Skin epidermis (tissue), 12 donors: ENCODE data around the gene USP32.

Experiments used
- H3K27ac ChIP-seq, 21 experiments: fragments of 200-600 bp; sonication (generic) in 11 of 21; one replicate each; pipeline ENCODE4 v1.5.0; 2020; ENCODE audit warnings: mild to moderate bottlenecking in 3 of 21, inconsistent platforms in 2 of 21, moderate library complexity in 2 of 21
- H3K4me3 ChIP-seq, 7 experiments: fragments of 200-600 bp; sonication (generic) in 2 of 7; one replicate each; pipeline ENCODE4 v1.5.0; 2020; ENCODE audit warnings: inconsistent platforms in 2 of 7, mild to moderate bottlenecking in 2 of 7, moderate library complexity in 1 of 7

The USP32 gene

DNA sequence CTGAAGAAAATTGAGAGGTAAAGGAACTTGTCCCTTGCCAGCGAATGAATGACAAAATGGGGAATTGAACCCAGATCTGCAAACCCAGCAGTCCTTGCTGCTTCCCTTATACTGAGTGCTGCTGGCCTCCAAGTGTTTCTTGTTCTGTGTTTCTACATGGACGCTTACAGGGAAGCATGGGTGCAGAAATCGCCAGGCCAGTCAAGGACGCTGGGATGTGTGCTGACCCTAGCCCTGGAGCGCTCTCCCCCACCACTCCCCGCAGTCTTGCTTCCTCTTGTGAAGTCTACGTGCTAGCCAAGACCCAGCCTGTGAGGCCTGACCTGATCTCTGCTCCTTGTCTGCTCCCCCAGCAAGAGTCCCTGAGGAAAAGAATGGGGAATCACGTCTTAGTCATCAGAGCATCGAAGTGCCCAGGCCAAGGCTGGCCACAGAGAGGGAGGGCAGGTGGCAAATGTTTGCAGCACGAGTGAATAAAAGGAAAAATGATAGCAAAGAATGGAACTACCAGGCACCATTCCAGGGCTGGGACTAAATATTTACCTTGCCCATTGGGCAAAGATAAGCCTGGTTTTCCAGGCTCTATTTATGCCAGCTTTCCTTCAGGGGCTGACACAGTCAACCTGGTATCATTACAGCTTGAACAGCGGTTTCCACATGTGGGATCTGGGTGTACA lies 224.7 kb downstream of the USP32 start:
- H3K27ac ChIP-seq: no peak overlapping the region
- no peak overlapping the region for H3K4me3 ChIP-seq

DNA sequence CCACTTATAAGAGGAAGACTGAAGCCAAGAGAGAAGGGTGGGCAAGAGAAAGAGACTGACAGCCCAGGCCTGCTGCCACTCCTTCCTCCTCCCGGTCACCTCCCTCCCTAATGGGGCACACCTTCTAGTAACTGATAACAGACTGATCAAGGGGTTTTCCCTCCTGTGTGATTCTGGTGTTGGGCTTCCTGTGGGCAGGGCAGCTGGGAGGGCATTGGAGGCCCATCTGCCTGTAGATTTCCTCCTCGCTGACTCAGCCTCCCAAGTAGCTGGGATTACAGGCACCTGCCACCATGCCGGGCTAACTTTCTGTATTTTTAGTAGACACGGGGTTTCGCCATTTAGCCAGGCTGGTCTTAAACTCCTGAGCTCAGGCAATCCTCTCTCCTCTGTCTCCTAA lies 226.0 kb downstream of the USP32 start:
- Histone ChIP-seq H3K4me3 (no peak overlapping the region), H3K27ac (no peak overlapping the region)

DNA sequence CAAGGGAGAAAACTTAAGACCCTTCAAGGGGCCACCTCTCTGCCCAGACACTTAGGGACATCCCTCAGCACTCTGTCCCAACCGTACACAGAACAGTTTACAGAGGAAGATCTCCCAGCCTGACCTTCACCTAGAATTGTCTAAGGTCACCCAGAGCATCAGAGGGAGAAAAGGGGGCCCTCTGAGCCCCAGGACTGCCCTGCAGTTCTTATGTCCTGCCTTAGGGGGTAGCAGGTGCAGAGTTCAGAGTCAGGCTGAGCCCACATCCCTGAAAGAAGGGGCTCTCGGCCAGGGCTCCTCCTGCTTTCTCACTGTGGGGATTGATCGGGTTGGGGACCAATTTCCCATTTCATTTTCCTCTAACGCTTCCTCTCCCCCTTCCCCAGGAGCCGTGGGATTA lies 226.7 kb downstream of the USP32 start:
- no peak overlapping the region for H3K4me3 ChIP-seq
- no peak overlapping the region for H3K27ac ChIP-seq

DNA sequence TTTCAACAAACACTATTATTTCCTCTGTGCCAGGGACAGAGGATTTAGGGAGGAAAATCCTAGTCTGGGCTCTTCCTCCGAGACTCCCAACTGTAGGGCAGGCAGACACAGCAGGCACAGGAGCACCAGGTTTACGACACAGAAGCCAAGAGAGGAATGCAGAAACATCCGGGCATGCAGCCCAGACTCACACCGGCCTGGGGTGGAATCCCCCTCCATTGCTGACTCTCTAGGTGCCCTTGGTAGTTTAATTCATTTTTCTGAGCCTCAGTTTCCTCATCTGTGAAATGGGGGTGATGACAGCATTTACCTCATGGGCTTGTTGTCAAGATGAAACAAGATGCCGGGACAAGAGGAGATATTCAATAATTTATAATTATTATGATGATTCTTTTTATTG lies 227.2 kb downstream of the USP32 start:
- no peak overlapping the region for H3K27ac ChIP-seq

DNA sequence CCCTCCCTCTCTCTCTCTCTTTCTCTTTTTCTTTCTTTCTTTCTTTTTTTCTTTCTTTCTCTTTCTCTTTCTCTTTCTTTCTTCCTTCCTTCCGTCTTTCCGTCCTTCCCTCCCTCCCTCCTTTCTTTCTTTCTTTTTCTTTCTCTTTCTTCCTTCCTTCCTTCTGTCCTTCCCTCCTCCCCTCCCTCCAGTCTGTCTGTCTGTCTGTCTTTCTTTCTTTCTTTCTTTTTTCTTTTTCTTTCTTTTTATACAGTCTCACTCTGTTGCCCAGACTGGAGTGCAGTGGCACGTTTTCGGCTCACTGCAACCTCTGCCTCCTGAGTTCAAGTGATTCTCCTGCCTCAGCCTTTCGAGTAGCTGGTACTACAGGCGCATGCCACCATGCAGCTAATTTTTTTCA lies 227.8 kb downstream of the USP32 start:
- H3K4me3 ChIP-seq: no peak overlapping the region
- H3K27ac ChIP-seq: no peak overlapping the region

More for the DNA sequence above, 227.2 kb downstream of the USP32 start:
- H3K4me3 ChIP-seq: no peak overlapping the region

DNA sequence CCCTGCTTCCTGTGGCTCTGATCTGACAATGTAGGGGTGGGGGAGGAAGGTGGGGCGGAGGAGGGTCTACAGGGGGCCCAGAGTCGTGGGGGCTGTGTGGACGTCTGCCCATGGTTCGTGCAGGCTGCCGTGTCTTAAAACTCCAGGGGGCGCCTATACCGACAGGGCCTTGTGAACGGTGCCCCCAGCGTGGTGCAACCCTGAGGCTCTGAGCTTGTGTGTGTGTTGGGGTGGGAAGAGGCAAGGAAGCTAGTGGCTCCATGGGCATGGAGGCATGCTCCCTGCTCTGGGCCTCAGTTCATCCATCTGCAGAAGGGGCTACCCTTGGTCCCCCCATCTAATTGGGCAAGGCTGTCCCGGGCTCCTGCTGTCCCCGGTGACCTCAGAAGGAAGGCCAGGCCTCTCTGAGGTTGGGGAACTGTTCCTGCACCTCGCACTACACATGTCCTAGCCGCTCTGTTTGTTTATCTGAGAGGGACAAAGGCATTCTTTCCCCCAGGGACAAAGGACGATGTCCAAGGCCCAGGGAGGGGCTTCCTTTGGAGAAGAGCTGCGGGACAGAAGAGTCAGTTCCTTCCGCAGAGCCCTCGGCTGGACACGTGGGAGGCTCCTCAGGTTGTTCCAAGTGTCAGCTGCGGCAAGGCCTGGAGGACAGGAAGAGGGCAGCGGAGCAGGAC lies 228.7 kb downstream of the USP32 start:
- Histone ChIP-seq H3K4me3 (no peak overlapping the region), H3K27ac (no peak overlapping the region)

DNA sequence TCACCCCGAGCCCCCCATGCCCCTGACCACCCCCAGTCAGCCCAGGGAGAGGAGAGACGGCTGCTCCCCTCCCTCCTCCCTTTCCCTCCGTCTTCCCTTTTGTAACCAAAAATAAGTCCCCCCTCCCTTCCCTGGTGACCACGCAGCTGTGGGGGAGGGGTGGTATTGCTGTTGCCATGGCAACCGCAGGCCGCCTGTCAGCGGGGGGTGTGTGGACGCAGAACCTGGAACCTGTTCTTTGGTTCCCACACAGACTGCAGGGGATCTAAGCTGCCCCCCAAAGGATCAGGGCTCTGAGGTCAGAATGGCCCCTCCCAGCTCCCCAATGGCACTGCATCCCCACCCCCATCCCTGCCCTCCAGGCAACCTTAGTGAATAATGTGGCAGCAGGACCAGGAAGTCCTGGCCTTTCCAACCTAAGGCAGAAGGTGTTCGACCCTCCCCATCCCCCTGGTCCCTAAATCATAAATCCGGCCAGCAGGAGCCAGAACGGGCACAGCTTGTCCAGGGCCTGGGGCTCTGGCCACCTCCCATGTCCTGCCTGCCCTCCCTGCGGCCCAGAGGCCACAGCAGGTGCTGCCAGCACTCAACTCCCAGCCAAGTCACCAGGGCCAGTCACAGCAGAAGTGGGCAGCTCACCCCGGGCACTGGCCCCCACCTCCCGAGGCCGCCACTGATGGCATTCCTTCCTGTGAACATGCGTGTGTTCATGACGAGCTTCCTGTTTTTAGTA lies 230.2 kb downstream of the USP32 start:
- Histone ChIP-seq H3K4me3 (no peak overlapping the region), H3K27ac (no peak overlapping the region)

DNA sequence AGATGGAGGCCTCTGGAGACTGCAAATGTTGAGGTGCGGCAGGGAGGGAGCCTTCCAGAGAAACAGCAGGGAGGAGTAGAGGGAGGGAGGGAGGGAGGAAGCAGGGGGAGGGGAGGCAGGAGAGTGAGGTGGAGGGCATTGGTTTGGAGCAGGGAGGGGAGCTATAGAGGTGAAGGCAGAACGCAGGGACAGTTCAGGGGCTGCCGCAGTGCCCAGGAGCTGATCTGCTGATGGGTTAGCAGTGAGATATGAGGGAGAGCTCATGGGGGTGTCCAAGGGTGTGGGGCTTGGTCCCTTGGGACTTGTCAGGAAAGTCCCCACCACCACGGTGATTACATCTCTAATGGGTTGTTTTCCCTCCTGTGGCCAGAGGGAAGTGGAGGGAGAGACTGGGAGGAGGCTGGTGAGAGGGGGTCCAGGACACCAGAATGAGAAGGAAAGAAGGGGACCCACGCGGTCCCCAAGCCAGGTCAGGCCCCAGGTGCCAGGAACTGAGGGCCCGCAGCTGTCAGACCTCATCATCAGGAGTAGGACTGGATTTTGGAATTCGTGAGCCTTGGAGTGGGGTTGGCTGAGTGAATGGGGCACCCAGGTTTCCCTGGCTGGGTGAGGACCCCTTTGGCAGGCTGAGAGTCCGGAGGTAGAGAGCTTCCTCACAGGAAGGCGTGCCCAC lies 231.0 kb downstream of the USP32 start:
- H3K4me3 ChIP-seq: no peak overlapping the region
- H3K27ac ChIP-seq: no peak overlapping the region

DNA sequence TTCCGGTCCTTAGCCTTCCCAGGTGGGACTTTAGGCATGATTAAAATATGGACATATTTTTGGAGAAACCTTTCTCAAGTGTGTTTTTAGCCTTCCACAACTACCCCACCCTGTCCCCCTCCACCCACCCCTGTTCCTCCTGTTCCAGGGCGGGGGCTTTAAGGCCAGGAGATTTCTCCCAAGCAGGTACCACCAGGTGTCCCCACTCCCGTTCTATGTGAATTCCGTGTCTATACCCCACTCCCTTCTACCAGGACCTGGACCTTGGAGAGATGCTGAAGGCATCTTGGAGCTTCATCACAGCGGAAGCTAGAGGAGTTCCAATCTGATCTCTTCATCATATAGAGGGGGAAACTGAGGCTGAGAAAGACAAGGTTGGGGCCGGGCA lies 232.5 kb downstream of the USP32 start:
- Histone ChIP-seq H3K4me3 (no peak overlapping the region), H3K27ac (no peak overlapping the region)

DNA sequence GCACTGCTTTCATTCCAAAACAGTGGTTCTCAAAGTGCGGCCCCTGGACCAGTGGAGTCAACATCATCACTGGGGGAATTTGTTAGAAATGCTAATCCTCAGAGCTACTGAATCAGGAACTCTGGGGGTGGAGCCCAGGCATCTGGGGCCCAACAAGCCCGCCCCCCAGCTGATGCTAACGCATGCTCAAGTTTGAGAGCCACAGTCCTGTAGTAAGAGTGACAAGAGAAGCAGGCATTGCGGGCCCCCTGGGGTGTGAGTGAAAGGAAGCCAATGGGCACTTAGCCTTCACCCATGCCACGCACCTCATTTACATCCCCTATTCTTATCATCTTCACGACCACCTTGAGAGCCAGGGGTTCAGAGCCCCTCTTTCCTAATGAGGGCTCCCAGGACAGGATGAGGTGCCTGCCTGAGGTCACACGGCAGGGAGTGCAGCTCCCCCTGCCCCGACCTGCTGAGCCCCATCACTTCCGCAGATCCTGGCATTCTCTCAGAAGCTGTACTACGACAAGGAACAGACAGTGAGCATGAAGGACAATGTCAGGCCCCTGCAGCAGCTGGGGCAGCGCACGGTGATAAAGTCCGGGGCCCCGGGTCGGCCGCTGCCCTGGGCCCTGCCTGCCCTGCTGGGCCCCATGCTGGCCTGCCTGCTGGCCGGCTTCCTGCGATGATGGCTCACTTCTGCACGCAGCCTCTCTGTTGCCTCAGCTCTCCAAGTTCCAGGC lies 233.0 kb downstream of the USP32 start:
- H3K27ac ChIP-seq: no peak overlapping the region
- H3K4me3 ChIP-seq: no peak overlapping the region

DNA sequence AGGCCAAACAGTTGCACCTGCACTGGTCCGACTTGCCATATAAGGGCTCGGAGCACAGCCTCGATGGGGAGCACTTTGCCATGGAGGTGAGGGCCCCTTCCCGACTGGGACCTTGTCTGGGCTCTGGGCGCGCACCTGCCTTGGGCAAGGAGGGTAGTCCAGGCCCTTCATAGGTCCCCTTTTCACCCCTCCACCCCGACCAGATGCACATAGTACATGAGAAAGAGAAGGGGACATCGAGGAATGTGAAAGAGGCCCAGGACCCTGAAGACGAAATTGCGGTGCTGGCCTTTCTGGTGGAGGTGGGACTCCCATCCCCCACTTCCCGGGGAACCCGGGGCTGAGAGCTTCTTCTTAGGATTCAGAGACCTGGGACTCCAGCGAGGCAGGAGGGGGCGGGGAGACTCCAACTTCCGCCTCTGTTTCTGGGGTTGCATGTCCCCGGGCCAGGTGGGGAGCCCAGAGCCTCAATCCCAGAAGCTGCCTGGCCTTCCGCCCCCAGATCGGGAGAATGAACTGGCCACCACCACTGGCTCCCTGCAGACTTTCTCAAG lies 234.4 kb downstream of the USP32 start:
- Histone ChIP-seq H3K4me3 (no peak overlapping the region), H3K27ac (no peak overlapping the region)

DNA sequence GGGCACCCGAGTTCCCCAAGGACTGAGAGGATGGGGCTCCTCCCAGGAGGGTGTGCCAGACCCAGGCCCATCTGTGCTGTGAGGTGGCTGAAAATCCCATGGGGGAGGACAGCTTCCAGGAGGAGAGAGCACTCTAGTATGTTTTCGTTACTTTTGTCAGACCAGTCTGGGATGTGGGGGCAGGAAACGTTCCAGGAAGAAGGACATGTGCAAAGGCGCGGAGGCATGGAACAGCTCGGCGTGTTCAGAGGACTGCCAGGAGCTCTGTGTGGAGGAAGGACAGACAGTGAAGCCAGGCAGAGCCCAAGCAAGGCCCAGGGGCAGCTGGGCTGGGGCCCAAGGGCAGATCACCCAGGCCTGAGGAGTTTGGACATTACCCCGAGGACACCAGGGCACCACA lies 235.2 kb downstream of the USP32 start:
- Histone ChIP-seq H3K27ac (no peak overlapping the region), H3K4me3 (no peak overlapping the region)

DNA sequence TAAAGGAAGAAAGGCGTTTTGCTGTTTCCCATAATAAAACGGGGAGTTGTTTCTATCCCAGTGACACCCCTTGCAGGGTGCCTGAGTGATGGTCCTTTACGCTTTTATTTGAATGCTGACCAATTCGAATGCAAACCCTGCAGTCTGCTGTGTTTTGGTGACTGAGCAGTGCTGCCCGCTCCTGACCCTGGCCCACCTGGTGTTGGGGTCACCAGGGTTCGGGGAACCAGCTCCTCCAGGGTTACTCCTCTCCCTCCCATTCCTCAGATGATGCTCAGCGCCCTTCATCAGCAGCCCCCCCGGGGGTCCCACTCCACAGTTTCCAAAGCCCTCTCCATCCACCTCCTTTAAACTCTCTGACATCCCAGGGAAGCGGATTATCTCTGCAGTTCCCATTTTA lies 236.1 kb downstream of the USP32 start:
- Histone ChIP-seq H3K4me3 (no peak overlapping the region), H3K27ac (peak overlapping the region in 1 of 21 experiments; percentile 19)

DNA sequence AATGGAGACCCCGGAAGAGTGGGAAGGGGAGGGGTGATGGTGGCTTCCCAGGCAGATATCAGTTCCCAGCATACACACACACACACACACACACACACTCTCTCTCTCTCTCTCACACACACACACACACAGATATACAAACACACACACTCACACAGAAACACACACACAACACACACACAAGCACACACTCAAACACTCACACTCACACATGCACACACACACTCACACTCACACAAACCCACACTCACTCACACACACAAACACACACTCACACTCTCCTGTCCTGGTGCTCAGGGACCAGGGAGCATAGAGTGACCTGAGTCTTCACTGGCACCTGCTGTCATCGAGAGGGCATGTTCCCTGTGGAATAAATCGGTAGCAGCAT lies 236.5 kb downstream of the USP32 start:
- Histone ChIP-seq H3K27ac (peak overlapping the region in 1 of 21 experiments; percentile 19), H3K4me3 (no peak overlapping the region)

DNA sequence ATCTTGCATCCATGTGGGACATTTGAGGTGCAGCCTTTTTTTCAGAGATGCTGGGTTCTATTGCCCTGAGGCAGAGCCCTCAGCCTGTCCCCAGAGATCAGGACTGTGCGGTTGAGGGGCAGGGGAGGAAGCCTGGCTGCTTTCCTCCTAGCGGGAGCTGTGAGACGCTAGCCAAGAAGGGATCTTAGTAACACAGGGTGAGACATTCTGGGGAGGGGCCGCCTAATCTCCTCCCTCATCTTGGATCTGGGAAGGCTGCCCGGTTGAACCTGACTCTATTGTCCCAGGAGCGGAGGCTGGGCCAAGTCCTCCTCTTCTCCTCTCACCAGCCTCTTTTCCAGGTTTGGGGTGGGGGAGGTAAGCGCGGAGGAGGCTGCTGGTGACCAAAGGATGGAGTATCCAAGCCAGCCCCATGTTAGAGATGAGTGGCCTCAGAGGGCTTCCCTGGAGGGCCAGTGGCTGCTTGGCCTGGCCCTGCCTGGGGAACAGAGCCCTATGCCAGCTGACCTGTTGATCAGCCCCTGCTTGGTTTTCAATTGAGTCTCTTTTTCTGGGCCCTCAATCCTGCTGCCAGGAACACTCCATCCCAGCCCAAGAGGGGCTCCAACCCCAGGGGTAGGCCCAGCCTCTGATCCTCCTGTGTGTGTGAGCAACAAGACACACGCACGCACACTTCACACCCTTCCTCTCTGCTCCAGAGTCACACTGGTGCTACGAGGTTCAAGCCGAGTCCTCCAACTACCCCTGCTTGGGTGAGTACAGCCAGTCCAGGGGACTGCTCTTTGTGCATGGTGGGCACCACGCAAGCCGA lies 237.1 kb downstream of the USP32 start:
- no peak overlapping the region for H3K4me3 ChIP-seq
- H3K27ac ChIP-seq: no peak overlapping the region

DNA sequence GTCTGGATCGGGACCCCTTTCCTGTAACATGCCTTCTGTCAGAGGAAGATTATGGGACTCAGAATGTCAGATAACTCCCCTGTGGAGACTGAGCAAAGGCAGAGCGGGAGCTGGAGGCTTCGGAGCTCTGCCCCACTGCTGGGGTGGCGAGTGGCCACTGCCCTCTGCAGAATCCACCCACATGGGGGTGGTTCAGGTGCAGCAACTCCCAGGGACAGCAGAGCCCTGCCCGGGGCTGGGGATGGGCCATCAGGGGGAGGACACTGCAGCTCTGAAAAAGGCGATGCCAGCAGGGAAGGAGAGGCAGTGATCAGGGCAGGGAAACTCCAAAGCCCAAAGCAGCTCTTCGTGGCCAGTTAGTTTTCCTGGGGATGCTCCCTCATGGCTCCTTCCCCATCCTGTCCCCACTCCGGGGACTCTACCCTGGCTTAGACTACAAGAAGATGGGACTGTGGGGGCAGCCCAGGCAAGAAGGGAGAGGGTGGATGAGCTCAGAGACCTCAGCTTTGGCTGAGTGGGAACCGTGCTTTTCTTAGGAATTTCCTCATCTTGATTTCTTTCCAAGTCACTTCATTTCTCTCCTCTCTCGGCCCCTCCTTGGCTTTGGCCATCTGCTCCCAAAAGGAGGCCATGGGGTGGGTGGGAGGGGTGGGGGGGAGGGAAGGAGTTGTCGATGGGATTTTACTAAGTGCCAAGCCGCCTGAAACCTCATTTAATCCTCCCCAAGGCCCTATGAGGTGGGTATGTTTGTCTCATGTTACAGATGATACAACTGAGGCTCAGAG lies 238.1 kb downstream of the USP32 start:
- H3K27ac ChIP-seq: no peak overlapping the region
- no peak overlapping the region for H3K4me3 ChIP-seq

DNA sequence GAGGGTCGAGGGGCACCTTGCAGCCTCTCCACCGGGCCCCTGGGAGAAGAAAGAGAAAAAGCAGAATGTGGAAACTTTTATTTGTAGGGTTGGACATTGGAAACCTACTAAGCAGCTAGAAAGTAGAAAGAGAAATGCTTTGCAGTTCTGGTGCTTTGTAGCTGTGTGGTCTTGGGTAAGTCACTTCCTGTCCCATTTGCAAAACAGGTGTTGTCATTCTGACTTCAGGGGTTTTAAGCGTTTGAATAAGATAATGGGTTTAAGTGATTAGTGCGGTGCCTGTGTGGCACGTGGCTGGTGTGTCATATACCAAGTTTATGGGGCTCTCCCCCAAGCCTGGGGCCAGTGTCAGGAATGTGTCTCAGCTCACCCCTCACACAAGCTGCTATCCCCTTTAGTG lies 240.6 kb downstream of the USP32 start:
- H3K4me3 ChIP-seq: no peak overlapping the region
- H3K27ac ChIP-seq: no peak overlapping the region
